Measurements from ENCODE around the gene CCDC71.

CCDC71 gene

GRCh38 chr3:49120096-49120437 lies 46.1 kb downstream of the CCDC71 start:
- Histone ChIP-seq H3K27me3 (ENCODE audit: insufficient read depth, low read depth) (no peaks in the 10 kb centered on the region), H3K27ac (peak overlapping the region; percentile 63), H3K79me2 (ENCODE audit: insufficient read depth, low read depth) (peaks cover 12% of the 10 kb centered on the region; the same call in 1 of the 2 replicates), H3K4me2 (peak overlapping the region; percentile 98), H2AFZ (ENCODE audit: low read depth) (peak overlapping the region; percentile 54), H4K20me1 (ENCODE audit: insufficient read depth) (no peaks in the 10 kb centered on the region), H3K4me3 (IDR thresholded peaks at IDR 0.05; ENCODE audit: insufficient read depth, low read depth, low read length) (peak overlapping the region; percentile 64), H3K4me1 (ENCODE audit: low read depth, poor library complexity, severe bottlenecking) (peaks cover 4% of the 10 kb centered on the region), H3K9ac (peak overlapping the region; percentile 78), H3K36me3 (ENCODE audit: insufficient read depth) (no peaks in the 10 kb centered on the region)
- no peak for TF ChIP-seq CTCF (conservative IDR thresholded peaks at IDR 0.05; ENCODE audit: low read depth, low read length)

- no peaks in the 10 kb centered on the region for H3K36me3 ChIP-seq (ENCODE audit: insufficient read depth)
- H3K9ac ChIP-seq = peak overlapping the region; percentile 78; the same call in 1 of the 2 replicates
Measured at GRCh38 chr3:49119439-49119838, 46.7 kb downstream of the CCDC71 start.

GRCh38 chr3:49119036-49119435 lies 47.1 kb downstream of the CCDC71 start:
- no peaks in the 10 kb centered on the region for H4K20me1 ChIP-seq (ENCODE audit: insufficient read depth)
- TF ChIP-seq CTCF (conservative IDR thresholded peaks at IDR 0.05; ENCODE audit: low read depth, low read length) = no peak
- H3K27ac ChIP-seq = no peak overlapping the region
- no peaks in the 10 kb centered on the region for H3K36me3 ChIP-seq (ENCODE audit: insufficient read depth)
- H3K9ac ChIP-seq = no peak overlapping the region
- no peak overlapping the region for H2AFZ ChIP-seq (ENCODE audit: low read depth)
- H3K4me2 ChIP-seq = peak overlapping the region; percentile 98; the same call in 1 of the 2 replicates
- peaks cover 4% of the 10 kb centered on the region for H3K4me1 ChIP-seq (ENCODE audit: low read depth, poor library complexity, severe bottlenecking)
- no peaks in the 10 kb centered on the region for H3K27me3 ChIP-seq (ENCODE audit: insufficient read depth, low read depth)
- H3K79me2 ChIP-seq (ENCODE audit: insufficient read depth, low read depth) = peaks cover 12% of the 10 kb centered on the region; the same call in 1 of the 2 replicates
- H3K4me3 ChIP-seq (IDR thresholded peaks at IDR 0.05; ENCODE audit: insufficient read depth, low read depth, low read length) = no peak overlapping the region

More at GRCh38 chr3:49119439-49119838, 46.7 kb downstream of the CCDC71 start:
- TF ChIP-seq CTCF (conservative IDR thresholded peaks at IDR 0.05; ENCODE audit: low read depth, low read length) = no peak
- Histone ChIP-seq H3K27me3 (ENCODE audit: insufficient read depth, low read depth) (no peaks in the 10 kb centered on the region), H2AFZ (ENCODE audit: low read depth) (no peak overlapping the region), H3K4me1 (ENCODE audit: low read depth, poor library complexity, severe bottlenecking) (peaks cover 4% of the 10 kb centered on the region), H3K27ac (no peak overlapping the region), H3K4me3 (IDR thresholded peaks at IDR 0.05; ENCODE audit: insufficient read depth, low read depth, low read length) (peak overlapping the region; percentile 57), H3K4me2 (peak overlapping the region; percentile 98), H3K79me2 (ENCODE audit: insufficient read depth, low read depth) (peaks cover 12% of the 10 kb centered on the region; the same call in 1 of the 2 replicates), H4K20me1 (ENCODE audit: insufficient read depth) (no peaks in the 10 kb centered on the region)

All from KMS-11 (cell line).